Astrocyte (in vitro differentiated cells and primary cell): ENCODE results near the gene GDF10. TPM values are rescaled to one million over a fixed set of nuclear protein-coding genes. Genes with fewer than 3 reads are reported as not detected.
A peak's percentile ranks its signal among the peaks of the same experiment; 100 is the strongest.

ENCODE experiments used
- DNase-seq: peaks from one replicate; pipeline ENCODE4 v3.0.0-alpha.2; 2010; ENCODE audit warnings: low read depth
- FAIRE-seq: peaks from 2 replicates; lab custom pipeline; 2011; peaks lifted over from hg19 to GRCh38; lab: Jason Lieb, UNC
- H2AFZ ChIP-seq: 2 replicates; pipeline ENCODE4 v1.6.0; 2012; ENCODE audit warnings: low read depth, low read length, inconsistent platforms
- H3K27ac ChIP-seq: 2 replicates; pipeline ENCODE4 v1.5.1; 2011; ENCODE audit warnings: low read depth, low read length, inconsistent platforms
- H3K27me3 ChIP-seq: 2 replicates; pipeline ENCODE4 v1.6.0; 2011; ENCODE audit warnings: low read length, inconsistent platforms; ENCODE audit not compliant: insufficient read depth
- H3K36me3 ChIP-seq: 2 replicates; pipeline ENCODE4 v1.5.1; 2011; ENCODE audit warnings: low read length, inconsistent platforms; ENCODE audit not compliant: insufficient read depth
- H3K4me1 ChIP-seq: 2 replicates; pipeline ENCODE4 v1.5.1; 2011; ENCODE audit warnings: low read length, inconsistent platforms; ENCODE audit not compliant: insufficient read depth
- H3K4me2 ChIP-seq: 2 replicates; pipeline ENCODE4 v1.6.0; 2012; ENCODE audit warnings: low read length, inconsistent platforms
- H3K4me3 ChIP-seq: 2 replicates; pipeline ENCODE4 v1.5.1; 2011; ENCODE audit warnings: low read depth, mild to moderate bottlenecking, low read length, inconsistent platforms; ENCODE audit not compliant: insufficient read depth
- H3K79me2 ChIP-seq: 2 replicates; pipeline ENCODE4 v1.6.0; 2012; ENCODE audit warnings: mild to moderate bottlenecking, low read length, inconsistent platforms; ENCODE audit not compliant: insufficient read depth
- H3K9ac ChIP-seq: 2 replicates; pipeline ENCODE4 v1.6.0; 2012; ENCODE audit warnings: mild to moderate bottlenecking, low read length, inconsistent platforms
- H3K9me3 ChIP-seq: 2 replicates; pipeline ENCODE4 v1.5.1; 2012; ENCODE audit warnings: low read depth, mild to moderate bottlenecking, low read length, inconsistent platforms; ENCODE audit not compliant: insufficient read depth
- H4K20me1 ChIP-seq: 2 replicates; pipeline ENCODE4 v1.6.0; 2012; ENCODE audit warnings: low read length, inconsistent platforms; ENCODE audit not compliant: insufficient read depth
- H3K27ac Mint-ChIP-seq: one replicate; pipeline ENCODE4 v1.8.0; 2021; ENCODE audit warnings: mild to moderate bottlenecking, mixed read lengths; ENCODE audit not compliant: unreplicated experiment
- H3K27me3 Mint-ChIP-seq: one replicate; pipeline ENCODE4 v1.8.0; 2021; ENCODE audit warnings: low read depth, mixed read lengths; ENCODE audit not compliant: unreplicated experiment
- H3K36me3 Mint-ChIP-seq: one replicate; pipeline ENCODE4 v1.8.0; 2021; ENCODE audit warnings: low read depth, mixed read lengths; ENCODE audit not compliant: unreplicated experiment
- H3K4me1 Mint-ChIP-seq: one replicate; pipeline ENCODE4 v1.8.0; 2021; ENCODE audit warnings: low read depth, mixed read lengths; ENCODE audit not compliant: unreplicated experiment
- H3K4me3 Mint-ChIP-seq: one replicate; pipeline ENCODE4 v1.8.0; 2021; ENCODE audit warnings: mild to moderate bottlenecking, moderate library complexity, mixed read lengths; ENCODE audit not compliant: unreplicated experiment
- H3K9me3 Mint-ChIP-seq: one replicate; pipeline ENCODE4 v1.8.0; 2021; ENCODE audit warnings: mild to moderate bottlenecking, mixed read lengths; ENCODE audit not compliant: unreplicated experiment
- EZH2 ChIP-seq: IDR thresholded peaks from 2 replicates; pipeline ENCODE4 v1.6.1; 2012; ENCODE audit warnings: mild to moderate bottlenecking, low read length, inconsistent platforms; ENCODE audit not compliant: insufficient read depth
- total RNA-seq: library from RNA; stranded (reverse); gene quantifications from 2 replicates; pipeline ENCODE4 v1.2.1, GENCODE V29; 2021
- TF ChIP-seq, protein P1 (sequence below): IDR thresholded peaks from 2 replicates; pipeline ENCODE4 v1.5.1; 2011; ENCODE audit warnings: low read depth, mild to moderate bottlenecking, inconsistent platforms, low read length, moderate library complexity; ENCODE audit not compliant: insufficient read depth

Gene GDF10
- total RNA-seq, 1 donor from 2014 or later, result 2.2 TPM

DNA sequence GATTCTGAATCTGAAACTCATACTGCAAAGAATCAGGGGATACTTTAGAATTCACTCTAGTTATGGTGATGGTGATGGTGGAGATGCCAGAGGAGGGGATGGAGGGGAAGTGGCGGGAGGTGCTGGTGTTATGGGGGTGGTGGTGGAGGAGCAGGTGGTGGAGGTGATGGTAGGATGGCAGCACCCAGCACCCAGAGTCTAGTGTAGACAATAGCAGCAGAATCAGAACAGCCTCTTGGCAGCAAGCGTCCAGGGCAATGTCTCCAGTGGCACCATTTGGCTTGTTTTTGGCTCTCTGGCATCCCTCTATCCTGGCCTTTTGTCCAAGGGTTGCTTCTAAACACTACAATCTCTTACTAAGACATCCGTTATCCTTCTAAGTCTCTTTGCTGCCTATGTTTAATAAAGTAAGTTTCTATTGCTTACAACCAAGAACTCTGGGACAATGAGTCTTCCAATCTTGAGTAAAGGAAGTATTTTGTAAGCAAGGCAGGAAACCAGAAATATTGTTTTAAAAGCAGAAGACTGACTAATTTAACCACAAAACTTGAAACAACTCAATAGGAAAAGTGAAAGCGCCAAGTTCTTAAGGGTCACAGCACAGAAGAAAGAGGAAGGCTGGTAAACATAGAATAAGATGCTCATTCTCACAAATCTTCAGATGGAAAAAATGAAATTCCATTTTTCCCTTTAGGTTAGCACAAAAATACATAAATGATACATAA lies 42.4 kb upstream of the GDF10 start:
- H3K9ac ChIP-seq, result no peak overlapping the region
- H3K4me3 ChIP-seq, result no peak overlapping the region
- TF ChIP-seq EZH2, result no peak
- Mint-ChIP-seq H3K36me3 (no peaks in the 10 kb centered on the region), H3K27ac (no peak overlapping the region), H3K4me1 (peaks cover 49% of the 10 kb centered on the region), H3K27me3 (peaks cover 7% of the 10 kb centered on the region), H3K9me3 (peaks cover 5% of the 10 kb centered on the region), H3K4me3 (no peak overlapping the region)
- H3K36me3 ChIP-seq, result no peaks in the 10 kb centered on the region
- H3K4me1 ChIP-seq, result peaks cover 9% of the 10 kb centered on the region
- H3K9me3 ChIP-seq, result no peaks in the 10 kb centered on the region
- H3K79me2 ChIP-seq, result no peaks in the 10 kb centered on the region
- no peaks in the 10 kb centered on the region for H4K20me1 ChIP-seq
- H2AFZ ChIP-seq, result no peak overlapping the region
- peak overlapping the region; percentile 10 for H3K4me2 ChIP-seq
- no peak overlapping the region for H3K27ac ChIP-seq
- FAIRE-seq (no peak), DNase-seq (peak; percentile 54)
- no peaks in the 10 kb centered on the region for H3K27me3 ChIP-seq

DNA sequence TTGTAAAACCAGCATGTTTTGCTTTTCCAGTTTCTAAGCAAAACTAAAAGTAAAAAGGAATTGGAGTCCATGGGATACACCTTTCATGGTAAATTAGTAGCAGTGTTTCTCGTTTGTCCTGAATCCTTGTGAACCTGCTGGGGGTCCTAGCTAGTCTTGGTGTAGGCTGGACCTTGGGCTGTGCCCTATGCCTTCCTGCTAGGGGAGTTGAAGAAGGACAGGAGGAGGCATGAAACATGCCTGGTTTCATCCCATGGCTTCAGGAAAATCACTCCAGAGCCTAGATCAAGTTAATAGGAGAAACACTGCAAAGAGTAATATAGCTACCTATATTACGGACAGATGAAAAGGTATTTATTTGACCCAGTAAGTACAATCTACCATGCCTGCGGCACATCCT lies 41.1 kb upstream of the GDF10 start:
- DNase-seq (no peak), FAIRE-seq (no peak)
- peaks cover 49% of the 10 kb centered on the region for H3K4me1 Mint-ChIP-seq
- Histone ChIP-seq H2AFZ (no peak overlapping the region), H3K36me3 (no peaks in the 10 kb centered on the region), H3K27me3 (no peaks in the 10 kb centered on the region), H3K4me3 (no peak overlapping the region), H3K4me2 (no peak overlapping the region), H3K79me2 (no peaks in the 10 kb centered on the region), H3K9ac (no peak overlapping the region), H4K20me1 (no peaks in the 10 kb centered on the region), H3K4me1 (peaks cover 1% of the 10 kb centered on the region), H3K9me3 (peaks cover 2% of the 10 kb centered on the region), H3K27ac (no peak overlapping the region)
- peaks cover 13% of the 10 kb centered on the region for H3K9me3 Mint-ChIP-seq
- H3K4me3 Mint-ChIP-seq, result no peak overlapping the region
- H3K27me3 Mint-ChIP-seq, result peaks cover 4% of the 10 kb centered on the region
- H3K27ac Mint-ChIP-seq, result no peak overlapping the region
- H3K36me3 Mint-ChIP-seq, result peaks cover 4% of the 10 kb centered on the region
- TF ChIP-seq EZH2, result no peak
- TF ChIP-seq, protein P1, sequence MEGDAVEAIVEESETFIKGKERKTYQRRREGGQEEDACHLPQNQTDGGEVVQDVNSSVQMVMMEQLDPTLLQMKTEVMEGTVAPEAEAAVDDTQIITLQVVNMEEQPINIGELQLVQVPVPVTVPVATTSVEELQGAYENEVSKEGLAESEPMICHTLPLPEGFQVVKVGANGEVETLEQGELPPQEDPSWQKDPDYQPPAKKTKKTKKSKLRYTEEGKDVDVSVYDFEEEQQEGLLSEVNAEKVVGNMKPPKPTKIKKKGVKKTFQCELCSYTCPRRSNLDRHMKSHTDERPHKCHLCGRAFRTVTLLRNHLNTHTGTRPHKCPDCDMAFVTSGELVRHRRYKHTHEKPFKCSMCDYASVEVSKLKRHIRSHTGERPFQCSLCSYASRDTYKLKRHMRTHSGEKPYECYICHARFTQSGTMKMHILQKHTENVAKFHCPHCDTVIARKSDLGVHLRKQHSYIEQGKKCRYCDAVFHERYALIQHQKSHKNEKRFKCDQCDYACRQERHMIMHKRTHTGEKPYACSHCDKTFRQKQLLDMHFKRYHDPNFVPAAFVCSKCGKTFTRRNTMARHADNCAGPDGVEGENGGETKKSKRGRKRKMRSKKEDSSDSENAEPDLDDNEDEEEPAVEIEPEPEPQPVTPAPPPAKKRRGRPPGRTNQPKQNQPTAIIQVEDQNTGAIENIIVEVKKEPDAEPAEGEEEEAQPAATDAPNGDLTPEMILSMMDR, result no peak

DNA sequence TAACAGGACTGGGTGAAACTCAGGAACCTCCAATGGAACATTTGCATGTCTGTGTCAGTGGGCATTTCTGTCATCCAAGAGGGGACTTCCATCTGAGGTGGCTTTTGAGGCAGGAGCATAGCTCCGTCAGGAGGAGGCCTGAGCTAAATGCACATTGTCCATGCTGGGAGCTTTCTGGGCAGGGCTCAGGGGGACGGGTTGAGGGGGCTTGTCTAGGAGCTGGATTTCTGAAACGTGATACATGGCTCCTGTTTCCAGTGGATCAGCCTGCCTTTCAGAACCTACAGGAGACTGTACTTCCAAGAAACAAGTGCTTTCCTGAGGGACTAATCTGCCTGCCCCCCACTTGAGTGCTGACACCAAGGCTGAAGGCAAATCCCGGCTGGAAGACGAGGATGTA lies 40.5 kb upstream of the GDF10 start:
- TF ChIP-seq, protein P1, result no peak
- no peak for TF ChIP-seq EZH2
- H3K36me3 ChIP-seq, result no peaks in the 10 kb centered on the region
- no peak overlapping the region for H3K27ac ChIP-seq
- peaks cover 4% of the 10 kb centered on the region for H3K27me3 Mint-ChIP-seq
- H3K9ac ChIP-seq, result no peak overlapping the region
- H3K4me2 ChIP-seq, result no peak overlapping the region
- no peak overlapping the region for H3K27ac Mint-ChIP-seq
- H3K9me3 ChIP-seq, result peaks cover 2% of the 10 kb centered on the region
- H3K36me3 Mint-ChIP-seq, result peaks cover 5% of the 10 kb centered on the region
- FAIRE-seq (no peak), DNase-seq (no peak)
- no peak overlapping the region for H3K4me3 ChIP-seq
- no peaks in the 10 kb centered on the region for H4K20me1 ChIP-seq
- H2AFZ ChIP-seq, result no peak overlapping the region
- H3K4me3 Mint-ChIP-seq, result no peak overlapping the region
- peaks cover 16% of the 10 kb centered on the region for H3K9me3 Mint-ChIP-seq
- no peaks in the 10 kb centered on the region for H3K4me1 ChIP-seq
- peaks cover 47% of the 10 kb centered on the region for H3K4me1 Mint-ChIP-seq
- no peaks in the 10 kb centered on the region for H3K27me3 ChIP-seq
- no peaks in the 10 kb centered on the region for H3K79me2 ChIP-seq
